Activated CD4-positive, alpha-beta T cell treated with anti-CD3 and anti-CD28 coated beads, Interleukin-2, amount 50 U/mL, for 16 hours (primary cell): ENCODE measurements around the gene NANOG.
"Not testable (repeated sequence)": the region's sequence is repeated elsewhere in the genome, so short reads cannot be mapped to it uniquely, and the experiment has no call there.

ENCODE experiments used
- DNase-seq: peaks from one replicate; pipeline ENCODE4 v3.0.0-alpha.2; 2020

Gene NANOG

GRCh38 chr12:7788884-7789528, at the start of gene NANOG:
Gene NANOG, plus strand, starts transcription at chr12:7789402. Its CDS starts 213 bp downstream, at chr12:7789615.
- DNase-seq, result not testable (repeated sequence)

DNA sequence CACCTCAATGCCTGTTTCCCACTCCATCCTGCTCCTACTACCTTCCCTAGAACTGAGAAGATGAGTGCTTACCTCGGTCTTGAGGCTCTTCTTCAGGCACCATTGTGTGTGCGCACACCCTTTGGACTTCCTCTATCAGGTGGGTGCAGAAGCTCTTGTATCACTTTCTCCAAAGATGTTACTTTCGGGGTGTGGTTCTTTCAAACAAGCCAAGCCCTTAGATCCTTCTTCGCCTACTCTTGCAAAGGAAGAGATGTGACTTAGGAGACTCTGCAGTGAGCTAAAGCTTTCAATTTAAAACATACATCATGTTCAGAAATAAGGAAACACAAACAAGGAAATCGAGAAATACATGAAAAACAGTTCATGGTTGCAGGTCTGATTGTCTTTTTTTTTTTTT, 42.0 kb upstream of the NANOG start, which contains the start of gene CLEC4C:
Gene CLEC4C (minus strand): TSS at position 130 of the 400 bp plus-strand sequence. CDS start 27 bp downstream, at position 103.
- DNase-seq, result no peak

GRCh38 chr12:7748852-7749251, 40.4 kb upstream of the NANOG start:
- no peak for DNase-seq

- no peak for DNase-seq
Observed at GRCh38 chr12:7749442-7749841, 39.8 kb upstream of the NANOG start.

DNA sequence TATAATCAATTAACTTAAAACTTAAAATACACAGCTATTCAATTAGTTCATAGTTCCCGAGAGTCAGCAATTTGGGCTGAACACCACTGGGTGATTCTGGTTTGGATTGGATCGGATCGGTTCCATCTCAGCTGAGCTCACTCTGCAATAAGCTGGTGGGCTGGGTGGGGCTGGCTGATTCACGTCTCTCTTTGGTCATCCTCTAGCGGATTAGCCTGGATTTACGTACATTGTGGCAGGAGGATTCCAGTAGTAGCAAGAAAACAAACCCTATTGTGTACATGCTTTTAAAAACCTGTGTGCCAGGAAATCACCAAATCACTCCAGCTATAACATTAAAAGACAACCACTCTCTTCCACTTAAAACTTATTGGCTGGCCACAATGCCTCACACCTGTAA, 38.9 kb upstream of the NANOG start:
- no peak for DNase-seq

- no peak for DNase-seq
Observed at GRCh38 chr12:7751394-7751793, 37.8 kb upstream of the NANOG start.

DNA sequence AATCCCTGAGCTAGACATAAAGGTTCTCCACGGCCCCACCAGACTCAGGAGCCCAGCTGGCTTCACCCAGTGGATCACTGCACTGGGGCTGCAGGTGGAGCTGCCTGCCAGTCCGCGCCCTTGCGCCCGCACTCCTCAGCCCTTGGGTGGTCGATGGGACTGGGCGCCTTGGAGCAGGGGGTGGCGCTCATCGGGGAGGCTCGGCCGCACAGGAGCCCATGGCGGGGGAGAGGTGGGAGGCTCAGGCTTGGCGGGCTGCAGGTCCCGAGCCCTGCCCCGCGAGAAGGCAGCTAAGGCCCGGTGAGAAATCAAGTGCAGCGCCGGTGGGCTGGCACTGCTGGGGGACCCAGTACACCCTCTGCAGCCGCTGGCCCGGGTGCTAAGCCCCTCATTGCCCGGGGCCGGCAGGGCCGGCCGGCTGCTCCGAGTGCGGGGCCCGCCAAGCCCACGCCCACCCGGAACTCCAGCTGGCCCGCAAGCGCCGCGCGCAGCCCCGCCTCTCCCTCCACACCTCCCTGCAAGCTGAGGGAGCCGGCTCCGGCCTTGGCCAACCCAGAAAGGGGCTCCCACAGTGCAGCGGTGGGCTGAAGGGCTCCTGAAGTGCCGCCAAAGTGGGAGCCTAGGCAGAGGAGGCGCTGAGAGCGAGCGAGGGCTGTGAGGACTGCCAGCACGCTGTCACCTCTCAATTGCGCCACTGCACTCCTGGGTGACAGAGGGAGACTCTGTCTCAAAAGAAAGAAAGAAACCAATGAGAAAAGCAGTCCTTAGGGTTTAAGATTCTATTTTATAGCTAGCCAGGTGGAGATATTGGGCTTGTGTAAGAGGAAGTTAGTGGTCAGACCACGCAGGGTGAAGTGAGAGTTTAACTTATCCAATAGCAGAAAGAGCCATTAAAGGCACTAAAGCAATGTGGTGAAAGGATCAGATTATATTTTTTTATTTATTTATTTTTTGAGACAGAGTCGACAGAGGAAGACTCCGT, 37.0 kb upstream of the NANOG start:
- DNase-seq, result not testable (repeated sequence)

DNA sequence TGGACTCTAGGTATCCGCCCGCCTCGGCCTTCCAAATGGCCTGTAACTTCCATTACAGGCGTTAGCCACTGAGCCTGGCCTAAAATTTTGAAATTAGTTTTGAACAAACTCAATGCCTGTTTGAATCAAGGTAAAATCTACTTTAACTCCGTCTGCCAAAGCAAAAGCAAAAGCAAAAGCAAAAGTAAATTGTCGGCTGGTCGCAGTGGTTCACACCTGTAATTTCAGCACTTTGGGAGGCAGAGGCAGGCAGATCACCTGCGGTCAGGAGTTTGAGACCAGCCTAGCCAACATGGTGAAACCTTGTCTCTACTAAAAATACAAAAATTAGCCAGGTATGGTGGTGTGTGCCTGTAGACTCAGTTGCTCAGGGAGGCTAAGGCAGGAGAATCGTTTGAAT, 33.5 kb upstream of the NANOG start:
- DNase-seq, result peak; percentile 18

DNA sequence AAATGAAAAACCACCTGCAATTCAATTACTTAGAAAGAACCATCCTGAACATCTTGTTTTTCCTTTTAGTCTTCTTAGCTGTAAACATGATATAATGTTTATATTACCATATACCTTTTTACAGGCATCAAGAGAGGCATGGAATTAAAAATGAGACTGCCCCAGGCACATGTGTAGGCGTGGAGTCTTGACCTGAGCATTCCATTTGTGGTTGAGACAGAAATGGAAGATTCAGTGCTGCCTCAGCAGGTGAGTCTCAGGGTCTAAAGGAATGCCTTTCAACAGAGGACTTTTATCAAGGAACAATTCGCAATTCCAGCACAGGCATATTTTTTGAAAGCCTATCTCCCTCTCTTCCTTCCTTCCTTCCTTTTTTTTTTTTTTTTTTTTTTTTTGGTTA, 32.2 kb upstream of the NANOG start:
- DNase-seq, result no peak

- DNase-seq, result no peak
Observed at GRCh38 chr12:7758766-7759140, 30.4 kb upstream of the NANOG start.

GRCh38 chr12:7769999-7770398, 19.2 kb upstream of the NANOG start:
- no peak for DNase-seq

DNA sequence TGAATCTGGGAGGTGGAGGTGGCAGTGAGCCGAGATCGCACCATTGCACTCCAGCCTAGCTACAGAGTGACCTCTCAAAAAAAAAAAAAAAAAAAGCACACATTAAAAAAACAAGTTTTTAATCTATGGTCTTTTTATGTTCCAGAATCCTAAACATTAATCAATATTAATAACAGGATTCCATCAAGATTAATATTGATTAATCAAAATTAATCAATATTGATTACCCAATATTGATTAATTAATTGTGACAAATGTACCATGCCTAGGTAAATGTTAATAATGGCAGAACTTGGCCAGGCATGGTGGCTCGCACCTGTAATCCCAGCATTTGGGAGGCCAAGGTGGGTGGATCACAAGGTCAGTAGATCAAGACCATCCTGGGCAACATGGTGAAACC, 7.9 kb upstream of the NANOG start:
- DNase-seq, result no peak

GRCh38 chr12:7782055-7782454, 7.1 kb upstream of the NANOG start:
- DNase-seq, result no peak

GRCh38 chr12:7783433-7783832, 5.8 kb upstream of the NANOG start:
- not testable (repeated sequence) for DNase-seq

DNA sequence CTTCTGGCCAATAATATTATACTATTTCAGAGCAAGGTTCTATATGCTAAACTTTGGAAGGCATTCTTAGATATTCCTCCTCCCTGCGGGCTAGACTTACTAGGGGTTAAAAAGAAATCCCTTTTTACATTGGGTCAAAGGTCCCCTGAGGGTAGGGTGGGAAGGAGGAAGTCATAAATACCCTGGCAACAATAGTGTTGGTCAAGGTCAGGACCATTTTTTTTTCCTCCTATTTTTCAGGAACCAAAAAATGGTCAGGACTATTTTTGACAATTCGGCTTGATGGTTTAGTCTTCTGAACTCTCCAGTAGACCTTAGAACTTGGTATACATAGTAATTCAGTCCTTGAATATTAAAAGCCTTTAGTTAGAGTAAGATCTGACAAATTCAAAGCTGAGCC, 4.5 kb upstream of the NANOG start:
- DNase-seq, result no peak

DNA sequence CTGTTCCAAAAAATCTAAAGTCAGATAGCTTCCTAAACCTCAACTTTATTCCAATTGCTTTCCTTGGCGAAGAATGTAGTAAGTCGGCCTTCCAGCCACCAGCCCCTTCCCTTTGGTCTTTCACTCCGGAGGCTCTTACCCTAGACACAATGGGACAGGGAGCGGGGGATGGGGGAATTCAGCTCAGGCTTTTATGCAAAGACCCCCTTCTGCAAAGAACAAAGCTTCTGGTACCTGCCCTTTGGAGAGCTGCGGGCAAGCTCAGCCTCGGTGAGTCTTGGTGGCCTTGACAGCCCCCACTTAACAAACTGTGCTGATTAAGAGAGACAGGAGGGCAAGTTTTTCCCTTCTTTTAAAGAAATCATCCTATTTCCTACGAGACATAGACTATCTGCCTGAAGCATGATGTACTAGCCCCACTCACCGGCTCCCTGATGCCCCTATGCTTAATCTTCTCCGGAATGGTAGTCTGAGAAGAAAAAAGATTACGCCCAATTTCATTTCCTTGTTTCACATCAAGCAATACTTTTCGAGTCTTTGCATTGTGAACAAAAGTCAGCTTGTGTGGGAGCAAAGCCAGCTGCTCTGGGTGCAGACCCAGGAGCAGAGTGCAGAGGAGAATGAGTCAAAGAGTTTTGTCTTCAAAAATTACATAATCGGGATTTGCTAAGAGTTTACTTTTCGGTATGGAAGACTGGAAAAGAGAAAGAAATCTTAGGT, 1.5 kb upstream of the NANOG start:
- no peak for DNase-seq

DNA sequence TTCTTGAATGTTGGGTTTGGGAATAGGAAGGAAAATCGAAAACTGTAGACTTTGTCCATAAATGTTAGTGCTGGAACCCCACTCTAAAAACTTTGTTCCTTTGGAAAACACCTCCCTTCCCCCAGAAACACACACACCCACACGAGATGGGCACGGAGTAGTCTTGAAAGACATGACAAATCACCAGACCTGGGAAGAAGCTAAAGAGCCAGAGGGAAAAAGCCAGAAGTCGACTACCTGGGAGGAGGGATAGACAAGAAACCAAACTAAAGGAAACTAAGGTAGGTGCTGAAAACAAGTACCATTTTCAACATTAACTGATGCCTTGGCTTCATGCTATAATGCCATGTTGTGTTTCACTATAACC, 925 bp upstream of the NANOG start:
- no peak for DNase-seq

GRCh38 chr12:7793211-7793610, 4.0 kb downstream of the NANOG start:
- DNase-seq, result no peak

- DNase-seq, result not testable (repeated sequence)
Observed at GRCh38 chr12:7797269-7797668, 8.1 kb downstream of the NANOG start.

DNA sequence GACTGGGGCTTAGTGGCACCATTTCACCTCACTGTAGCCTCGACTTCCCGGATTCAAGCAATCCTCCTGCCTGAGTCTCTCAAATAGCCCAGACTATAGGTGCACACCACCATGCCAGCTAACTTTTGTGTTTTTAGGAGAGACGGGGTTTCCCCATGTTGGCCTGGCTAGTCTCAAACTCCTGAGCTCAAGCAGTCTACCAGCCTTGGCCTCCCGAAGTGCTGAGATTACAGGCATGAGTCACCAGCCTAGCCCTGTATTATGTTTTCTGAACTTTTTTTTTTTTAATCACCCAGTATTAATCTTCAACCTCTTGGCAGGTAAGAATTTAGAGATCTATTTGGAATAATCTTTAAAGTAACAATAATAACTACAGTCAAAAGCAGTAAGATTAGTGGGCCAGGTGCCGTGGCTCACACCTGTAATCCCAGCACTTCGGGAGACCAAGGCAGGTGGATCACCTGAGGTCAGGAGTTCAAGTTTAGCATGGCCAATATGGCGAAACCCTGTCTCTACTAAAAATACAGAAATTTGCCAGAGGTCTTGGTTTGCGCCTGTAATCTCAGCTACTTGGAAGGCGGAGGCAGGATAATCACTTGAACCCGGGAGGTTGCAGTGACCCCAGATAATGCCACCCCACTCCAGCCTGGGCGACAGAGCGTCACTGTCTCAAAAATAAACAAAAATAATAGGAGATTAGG, 8.6 kb downstream of the NANOG start:
- no peak for DNase-seq

DNA sequence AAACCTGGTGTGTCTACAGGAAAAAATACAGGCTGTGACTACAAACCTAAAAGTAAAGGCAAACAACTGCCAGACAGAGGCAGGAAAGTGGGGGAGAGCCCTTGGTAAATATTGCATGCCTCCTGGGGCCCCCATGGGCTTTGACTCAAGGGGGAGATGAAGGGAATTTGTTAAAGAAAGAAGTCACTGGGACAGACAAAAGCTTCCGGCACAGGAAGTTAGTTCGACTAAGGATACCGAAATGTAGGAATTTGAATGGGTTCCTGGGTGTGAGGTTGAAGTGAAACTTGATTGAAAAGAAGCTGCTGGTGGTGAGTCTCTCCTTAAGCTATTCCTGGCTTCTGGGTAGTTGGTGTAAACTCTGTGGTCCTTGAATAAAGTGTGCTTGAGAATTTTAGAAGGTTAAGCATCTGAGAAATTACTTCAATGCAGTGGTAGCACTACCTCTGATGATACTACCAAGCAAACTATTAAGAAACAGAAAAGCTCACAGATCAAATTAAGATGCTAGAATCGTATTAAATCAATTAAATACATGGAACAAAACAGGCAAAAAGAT, 9.6 kb downstream of the NANOG start:
- not testable (repeated sequence) for DNase-seq

DNA sequence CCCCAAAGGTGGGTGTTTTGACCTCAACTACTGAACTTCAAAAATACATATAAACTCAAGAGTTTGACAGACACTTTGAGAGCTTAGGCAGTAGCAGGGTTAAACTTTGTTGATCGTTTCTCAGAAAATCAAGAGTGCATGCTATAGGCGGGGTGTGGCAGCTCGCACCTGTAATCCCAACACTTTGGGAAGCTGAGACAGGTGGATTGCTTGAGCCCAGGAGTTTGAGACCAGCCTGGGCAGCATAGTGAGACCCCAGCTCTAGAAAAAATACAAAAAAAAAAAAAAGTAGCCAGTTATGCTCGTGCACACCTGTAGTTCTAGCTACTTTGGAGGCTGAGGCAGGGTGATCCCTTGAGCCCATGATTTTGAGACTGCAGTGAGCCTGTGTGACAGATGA, 12.3 kb downstream of the NANOG start:
- DNase-seq, result no peak
